Measurements from ENCODE around the gene SRRD.
"Not testable (repeated sequence)": the region's sequence is repeated elsewhere in the genome, so short reads cannot be mapped to it uniquely, and the experiment has no call there.

The SRRD gene, protein sequence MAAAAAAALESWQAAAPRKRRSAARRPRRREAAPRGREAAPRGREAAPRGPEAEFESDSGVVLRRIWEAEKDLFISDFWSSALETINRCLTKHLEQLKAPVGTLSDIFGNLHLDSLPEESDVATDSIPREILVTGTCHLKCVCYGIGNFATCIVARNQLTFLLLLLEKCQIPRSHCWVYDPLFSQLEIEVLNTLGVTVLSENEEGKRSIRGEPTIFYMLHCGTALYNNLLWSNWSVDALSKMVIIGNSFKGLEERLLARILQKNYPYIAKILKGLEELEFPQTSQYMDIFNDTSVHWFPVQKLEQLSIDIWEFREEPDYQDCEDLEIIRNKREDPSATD

DNA sequence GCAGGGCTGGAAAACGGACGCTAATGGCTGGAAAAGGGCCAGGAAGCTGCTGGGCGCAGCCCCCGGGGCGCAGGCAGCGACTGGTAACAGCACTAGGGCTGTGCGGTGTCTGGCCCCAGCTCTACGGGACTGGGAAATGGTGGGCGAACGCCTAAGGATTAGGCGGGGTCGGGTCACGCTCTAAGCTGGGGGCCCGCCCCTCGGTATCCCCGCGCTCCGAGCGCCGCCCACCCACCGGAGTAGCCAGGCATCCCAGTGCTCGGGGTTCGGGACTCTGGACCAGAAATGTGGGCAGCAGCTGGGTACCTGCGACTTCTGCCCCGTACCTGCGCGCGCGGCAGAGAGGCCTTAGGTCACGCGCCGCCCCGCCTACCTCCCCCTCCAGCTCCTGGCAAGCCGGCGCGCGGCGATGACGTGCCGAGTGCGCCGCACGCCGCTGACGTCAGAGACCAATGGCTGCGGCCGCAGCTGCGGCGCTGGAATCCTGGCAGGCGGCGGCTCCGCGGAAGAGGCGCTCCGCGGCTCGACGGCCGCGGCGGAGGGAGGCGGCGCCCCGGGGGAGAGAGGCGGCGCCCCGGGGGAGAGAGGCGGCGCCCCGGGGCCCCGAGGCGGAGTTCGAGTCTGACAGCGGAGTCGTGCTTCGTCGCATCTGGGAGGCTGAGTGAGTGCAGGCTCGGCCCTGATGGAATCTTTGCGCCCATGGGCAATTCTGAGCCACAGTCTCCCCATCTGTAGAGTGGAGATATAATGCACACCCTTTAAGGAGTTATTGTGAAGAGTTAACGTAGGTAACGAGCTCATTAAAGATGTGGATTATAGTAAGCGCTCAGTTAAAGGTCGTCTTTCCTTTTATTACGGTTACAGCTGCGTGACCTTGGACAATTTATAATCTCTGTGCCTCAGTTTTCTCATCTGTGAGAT lies at the start of gene SRRD, which contains the start of gene HPS4:
Gene SRRD (plus strand): TSS at position 439 of the 921 bp plus-strand sequence. CDS start 14 bp downstream, at position 453.
Gene HPS4 (minus strand): TSS at position 345 of the 921 bp plus-strand sequence. CDS start 2,021 bp downstream, outside the sequence.
- DNase-seq: peak; percentile 93

DNA sequence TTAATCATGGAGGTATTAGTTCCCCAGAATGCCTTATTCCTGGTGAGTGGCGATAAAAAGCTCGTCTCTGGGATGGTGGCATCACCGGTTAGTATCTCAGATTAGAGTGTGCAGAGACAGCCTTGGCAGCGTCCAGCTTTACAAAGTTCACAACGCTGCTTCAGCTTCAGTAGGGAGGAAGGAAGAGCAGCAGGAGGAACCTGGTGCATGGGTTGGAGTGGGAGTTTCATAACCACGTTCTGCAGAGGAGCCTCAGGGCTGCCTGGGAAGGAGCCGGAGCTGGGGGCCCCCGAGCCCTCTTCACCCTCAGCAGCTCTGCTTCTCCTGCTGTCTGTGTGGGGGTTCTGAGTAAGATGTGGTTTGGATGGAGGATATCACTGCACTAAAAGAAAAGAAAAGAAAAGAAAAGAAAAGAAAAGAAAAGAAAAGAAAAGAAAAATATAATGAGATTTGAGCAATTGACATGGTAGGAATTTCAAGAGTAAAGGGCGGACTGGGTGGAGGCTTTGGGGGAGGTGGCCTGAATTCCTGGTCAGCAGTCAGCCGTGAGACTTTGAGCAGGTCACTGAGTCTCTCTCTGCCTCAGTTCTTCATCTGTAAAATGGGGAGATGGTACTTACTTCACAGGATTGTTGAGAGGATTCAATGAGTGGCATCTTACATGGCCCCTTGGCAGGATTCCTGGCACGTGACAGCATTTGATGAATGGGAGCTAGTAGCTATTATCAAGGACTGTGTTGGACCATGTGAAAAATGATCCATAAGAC lies 48.2 kb upstream of the SRRD start:
- DNase-seq: no peak

DNA sequence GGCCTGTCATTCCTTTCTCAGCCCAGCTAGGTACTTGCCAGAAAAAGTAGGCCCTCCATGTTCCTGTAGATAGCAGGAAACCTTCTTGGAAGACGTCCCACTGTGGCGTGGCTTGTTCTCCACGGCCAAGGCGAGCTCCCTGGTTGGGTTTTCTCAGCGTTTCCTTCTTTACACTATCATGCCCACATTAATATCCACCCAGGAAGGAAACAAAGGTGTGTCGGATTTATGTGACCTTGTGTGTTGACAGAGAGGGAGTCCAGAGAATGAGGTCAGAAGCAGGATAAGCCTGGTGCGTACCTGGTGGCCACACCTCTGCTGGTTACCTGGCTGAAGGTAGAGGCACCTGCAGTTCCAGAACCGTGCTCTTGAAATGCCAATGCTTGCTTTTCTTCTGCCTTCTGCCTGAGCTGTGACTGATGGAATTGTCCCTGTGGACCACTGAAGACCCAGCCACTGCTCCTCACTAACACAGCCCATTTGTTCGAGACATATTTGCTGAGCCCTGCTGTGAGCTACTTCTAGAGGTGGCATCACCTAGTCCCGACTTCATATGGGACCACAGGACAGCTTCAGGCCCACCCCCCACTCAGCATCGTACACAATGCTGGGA lies 46.7 kb upstream of the SRRD start:
- no peak for DNase-seq

DNA sequence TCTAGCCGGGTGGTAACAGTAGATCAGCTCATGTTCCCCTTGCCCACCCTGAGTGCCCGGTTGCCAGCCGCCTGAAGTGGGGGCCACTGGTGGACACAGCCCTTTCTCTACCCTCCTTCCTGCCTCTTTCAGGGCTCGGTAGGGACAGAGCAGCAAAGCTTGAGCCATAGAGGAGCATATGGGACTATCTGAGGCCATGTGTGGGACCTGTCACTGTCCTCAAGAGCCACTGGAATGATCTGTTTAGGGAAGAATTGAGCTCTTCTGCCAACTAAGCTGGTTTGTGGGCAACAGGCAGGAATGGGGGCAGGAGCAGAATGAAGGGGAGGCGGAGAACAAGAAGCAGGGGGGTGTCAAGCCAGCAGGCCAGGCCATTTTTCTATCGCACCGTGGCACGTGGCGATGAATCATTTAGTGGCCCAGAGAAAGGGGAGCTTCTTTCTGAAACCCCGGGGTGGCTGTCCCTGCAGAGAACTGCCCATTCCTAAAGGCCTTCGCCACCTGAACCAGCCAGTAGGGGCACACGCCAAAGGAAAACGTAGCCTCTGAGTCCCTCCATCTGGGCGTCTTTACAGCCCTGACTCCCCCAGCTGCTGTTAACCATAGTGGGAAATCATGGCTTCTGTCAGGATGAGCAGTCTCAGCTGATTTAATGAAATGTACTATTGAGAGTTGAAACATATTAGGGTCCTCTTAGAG lies 45.8 kb upstream of the SRRD start:
- DNase-seq: no peak

DNA sequence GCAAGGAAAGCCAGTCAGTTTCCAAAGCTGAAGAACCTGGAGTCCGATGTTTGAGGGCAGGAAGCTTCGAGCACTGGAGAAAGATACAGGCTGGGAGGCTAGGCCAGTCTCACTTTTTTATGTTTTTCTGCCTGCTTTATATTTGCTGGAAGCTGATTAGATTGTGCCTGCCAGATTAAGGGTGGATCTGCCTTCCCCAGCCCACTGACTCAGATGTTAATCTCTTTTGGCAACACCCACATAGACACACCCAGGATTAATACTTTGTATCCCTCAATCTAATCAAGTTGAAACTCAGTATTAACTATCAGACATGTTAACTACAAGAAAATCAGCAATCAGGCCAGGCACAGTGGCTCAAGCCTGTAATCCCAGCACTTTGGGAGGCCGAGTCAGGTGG lies 44.9 kb upstream of the SRRD start:
- DNase-seq: not testable (repeated sequence)

DNA sequence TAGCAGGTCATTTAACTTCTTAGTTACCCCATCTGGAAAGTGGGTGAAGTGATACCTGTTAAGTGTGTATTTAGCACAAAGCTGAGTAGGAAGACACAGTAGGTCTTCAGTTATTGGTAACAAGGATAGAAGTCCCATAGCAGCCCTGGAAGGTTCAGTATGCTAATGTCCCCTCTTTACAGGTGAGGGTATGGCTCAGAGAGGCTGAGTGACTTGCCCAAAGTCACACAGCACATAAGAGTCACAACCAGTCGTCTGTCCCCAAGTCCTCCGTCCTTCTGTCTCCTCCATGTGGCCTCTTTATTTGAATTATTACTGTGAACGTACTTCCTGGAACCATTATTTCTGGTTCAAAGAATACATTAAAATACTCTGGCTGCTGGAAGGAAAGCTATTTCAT lies 44.1 kb upstream of the SRRD start:
- no peak for DNase-seq

DNA sequence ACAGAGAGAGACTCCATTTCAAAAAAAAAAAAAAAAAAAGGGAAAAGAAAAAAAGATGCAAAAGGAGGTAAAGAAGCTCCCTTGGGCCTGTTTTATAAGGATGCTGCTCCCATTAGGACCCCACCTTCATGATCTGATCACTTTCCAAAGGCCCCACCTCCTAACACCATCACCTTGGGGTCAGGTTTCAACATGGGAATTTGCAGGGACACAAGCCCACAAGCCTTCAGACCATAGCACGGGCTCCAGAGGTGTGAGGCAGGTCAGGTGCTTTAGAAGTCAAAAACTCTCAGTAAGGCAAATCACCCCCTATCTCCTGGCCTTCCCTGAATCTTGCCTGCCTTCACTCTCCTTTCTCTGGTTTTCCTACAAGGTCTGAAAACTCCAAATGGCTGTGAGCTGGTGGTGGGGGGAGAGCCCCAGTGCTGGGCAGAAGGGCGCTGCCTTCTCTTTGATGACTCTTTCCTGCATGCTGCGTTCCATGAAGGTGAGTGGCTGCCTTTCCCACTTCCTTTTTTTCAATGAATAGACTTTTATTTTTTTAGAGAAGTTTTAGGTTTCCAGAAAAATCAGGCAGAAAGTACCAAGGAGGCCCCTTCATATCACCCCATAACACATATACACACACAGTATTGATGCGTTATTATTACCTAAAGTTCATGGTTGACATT lies 41.5 kb upstream of the SRRD start:
- DNase-seq: no peak

DNA sequence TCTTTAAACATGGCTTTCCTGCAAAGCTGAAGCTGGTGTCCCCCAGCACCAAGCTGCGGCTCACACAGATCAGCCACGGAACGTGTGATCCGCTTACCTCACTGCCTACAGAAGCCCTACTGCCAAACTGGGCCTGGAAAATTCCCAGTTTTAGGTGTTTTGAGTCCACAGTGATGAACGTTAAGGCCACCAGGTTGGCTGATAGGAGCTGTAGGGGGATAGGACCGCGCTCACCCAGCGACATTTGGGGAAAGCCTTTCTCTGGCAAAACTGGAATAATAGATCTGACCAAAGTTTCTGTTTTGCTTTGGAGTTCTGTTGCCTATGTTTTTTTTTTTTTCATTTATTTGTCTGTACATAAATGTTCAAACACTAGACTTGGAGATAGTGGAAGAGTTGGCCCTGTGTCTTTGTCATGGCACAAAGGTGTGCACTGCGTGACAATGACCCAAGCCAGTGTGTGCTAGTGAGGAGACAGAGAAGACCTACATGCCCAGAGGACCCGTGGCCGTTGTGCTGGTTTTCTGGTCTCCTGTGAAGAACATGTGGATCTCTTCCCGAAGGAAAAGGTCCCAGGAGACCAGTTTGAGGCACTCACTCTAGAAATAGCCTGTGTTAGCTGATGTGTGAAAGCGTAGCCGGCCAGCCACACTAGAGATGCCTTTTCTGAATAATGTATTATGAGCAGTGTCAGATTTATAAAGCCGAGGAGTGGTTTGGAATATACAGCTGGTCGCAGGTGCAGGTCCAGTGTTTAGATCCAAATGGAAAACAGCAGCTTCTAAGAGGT lies 39.6 kb upstream of the SRRD start:
- DNase-seq: no peak

DNA sequence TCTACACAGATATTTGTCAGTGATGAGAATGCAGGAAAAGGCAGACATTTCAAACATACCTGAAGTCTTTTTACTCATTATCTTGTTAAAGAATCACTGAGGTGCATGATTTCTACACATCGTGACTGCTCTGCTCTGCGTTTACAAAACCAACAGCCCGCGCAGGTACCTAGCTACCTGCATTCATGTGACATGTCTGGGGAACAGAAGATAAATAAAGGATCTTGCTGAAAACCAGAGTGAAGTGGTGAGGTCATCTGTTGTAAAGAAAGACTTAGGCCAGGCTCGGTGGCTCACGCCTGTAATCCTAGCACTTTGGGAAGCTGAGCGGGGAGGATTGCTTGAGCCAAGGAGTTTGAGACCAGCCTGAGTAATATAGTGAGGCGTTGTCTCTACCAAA lies 38.9 kb upstream of the SRRD start:
- no peak for DNase-seq

DNA sequence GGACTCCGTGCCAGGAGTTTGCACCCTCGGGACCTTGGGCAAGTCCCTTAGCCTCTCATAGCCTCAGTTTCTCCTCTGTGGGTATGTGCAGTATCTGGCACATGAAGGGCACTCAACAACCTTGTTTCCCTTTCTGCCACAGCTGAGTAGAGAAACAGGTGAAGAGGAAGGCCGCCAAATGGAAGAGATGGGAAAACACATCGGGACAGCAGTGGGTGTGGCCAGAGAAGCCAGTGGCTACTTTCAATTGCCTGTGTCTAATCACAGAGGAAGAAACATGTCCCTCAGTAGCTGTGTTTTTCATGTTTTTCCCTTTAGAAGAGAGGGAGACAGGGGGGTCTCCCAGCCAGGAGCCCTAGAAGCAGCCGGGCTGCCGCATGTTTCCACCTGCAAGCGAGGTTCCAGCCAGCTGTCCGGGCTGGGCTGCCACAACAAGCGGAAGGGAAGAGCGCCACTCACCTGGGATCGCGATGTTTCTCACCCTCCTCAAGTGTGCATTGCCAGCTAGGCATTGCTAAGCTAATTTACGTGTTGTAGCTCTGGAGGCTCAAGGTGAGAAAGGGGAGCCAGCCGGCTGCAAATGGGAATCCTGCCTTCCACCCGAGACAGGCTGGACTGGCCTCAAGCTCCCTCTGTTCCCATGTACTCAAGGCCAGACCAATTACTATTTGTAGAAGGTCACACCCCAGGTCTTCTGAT lies 38.0 kb upstream of the SRRD start:
- DNase-seq: no peak

DNA sequence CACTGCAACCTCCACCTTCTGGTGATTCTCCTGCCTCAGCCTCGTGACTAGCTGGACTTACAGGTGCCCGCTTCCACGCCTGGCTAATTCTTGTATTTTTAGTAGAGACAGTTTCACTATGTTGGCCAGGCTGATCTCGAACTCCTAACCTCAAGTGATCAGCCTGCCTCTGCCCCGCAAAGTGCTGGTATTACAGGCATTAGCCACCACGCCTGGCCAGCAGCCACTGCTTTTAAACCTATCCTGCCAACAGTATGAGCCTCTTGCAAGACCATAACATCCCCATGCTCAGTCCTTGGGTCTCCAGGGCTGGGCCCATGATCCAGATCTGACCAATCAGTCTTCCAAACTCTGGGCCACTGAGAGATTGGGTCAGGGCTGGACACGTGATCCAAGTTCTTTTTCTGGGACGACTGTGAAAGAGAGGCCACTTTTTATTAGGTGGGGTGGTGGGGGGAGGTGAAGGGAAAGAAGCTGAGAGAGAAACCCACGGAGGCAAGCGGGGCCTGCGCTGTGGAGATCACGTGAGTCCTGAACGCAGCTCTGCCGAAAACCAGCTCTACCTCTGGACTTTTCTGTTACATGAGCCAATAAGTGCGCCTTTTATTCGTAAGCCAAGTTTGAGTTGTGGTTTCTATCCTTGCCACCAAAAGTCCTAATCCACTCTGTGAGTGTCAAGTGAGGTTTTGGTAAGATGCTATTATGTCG lies 36.7 kb upstream of the SRRD start:
- DNase-seq: no peak

DNA sequence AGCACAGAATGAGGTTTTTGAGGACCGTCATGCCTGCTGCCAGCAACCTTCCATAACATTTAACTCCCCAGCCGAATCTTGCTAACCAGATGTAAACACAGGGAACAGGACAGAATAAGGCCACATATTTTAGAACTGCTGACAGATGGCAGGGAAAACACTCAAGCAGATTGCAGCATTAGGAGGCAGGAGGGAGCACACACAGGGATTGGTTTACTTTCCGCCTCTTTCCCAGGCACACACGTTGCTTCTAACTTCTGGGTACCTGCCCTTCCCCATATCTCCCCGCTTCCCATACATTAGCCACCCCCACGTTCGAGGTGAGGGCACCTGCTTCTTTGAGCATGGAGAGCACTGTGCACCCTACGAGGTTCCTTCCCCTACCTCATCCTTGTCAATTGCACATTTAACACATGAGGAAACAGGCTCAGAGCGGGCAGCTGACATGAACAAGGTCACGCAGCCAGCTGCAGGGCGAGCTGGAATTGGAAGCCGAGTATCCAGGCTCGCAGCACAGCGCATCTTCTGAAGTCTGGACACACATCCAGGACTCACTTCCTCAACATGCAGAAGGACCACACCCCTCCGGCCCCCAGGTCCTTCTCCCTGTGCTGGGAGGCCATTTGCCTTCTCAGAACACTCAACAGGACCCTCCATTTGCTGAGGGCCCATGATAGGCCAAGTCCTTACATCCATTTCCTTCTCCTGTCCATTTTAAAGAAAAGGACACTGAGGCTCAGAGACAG lies 35.9 kb upstream of the SRRD start:
- DNase-seq: no peak

DNA sequence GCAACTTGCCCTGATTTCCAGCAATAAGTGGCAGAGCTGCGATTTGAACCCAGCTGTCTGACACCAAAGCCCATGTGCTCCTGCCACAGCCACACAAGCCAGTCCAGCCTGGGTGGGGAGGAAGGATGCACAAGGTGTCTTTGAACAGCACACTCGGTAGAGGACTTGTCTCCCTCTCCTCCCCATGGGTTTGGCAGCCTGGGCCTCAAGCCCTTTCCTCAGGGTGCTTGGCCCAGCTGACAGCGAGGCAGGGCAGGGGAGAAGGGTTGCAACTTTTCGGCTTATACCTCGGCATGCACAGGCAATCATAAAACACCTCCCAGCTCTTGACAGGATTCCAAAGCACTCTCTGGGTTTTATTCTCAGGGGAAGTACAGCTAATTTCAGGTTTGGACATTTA lies 35.3 kb upstream of the SRRD start:
- no peak for DNase-seq

DNA sequence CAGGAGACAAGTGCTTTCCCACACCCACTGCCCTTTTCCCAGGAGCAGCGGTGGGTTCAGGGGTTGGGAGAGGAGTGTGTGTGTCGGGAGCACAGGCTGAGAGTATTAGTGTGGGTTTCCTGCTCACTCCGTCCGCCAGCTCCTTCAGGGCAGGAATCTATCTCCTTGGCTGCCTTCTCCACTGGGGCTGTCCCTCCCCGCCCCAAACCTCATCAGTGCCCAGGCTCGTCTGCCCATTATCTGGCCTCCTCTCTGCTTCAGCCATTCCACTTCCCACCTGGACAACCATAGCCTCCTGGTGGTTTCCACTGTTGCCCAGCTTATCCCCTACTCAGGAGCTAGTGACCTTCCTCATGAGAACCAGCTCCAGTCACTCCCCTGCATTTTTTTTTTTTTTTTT lies 34.7 kb upstream of the SRRD start:
- DNase-seq: no peak

DNA sequence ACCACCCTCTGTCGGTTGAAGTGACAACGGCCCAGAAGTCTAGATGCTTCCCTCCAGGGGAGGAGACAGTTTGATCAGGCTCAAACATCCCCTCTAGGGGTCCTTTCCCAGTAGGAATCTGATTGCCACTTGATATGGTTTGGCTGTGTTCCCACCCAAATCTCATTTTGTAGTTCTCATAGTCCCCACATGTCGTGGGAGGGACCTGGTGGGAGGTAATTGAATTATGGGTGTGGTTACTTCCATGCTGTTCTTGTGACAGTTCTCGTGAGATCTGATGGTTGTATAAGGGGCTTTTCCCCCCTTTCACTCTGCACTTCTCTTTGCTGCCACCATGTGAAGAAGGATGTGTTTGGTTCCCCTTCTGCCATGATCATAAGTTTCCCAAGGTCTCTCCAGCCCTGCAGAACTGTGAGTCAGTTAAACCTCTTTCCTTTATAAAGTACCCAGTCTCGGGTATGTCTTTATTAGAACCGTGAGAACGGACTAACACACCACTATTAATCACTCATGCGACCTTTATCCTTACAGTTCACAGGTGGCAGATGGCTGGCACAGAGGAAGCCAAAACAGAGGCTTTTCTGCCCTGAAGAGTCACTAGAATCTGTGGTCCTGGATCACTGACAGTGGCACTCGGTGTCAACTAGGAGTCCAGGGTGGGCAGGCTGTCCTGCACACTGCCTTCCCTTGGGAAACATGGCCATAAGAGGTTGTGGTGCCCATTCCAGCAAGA lies 33.1 kb upstream of the SRRD start:
- no peak for DNase-seq

DNA sequence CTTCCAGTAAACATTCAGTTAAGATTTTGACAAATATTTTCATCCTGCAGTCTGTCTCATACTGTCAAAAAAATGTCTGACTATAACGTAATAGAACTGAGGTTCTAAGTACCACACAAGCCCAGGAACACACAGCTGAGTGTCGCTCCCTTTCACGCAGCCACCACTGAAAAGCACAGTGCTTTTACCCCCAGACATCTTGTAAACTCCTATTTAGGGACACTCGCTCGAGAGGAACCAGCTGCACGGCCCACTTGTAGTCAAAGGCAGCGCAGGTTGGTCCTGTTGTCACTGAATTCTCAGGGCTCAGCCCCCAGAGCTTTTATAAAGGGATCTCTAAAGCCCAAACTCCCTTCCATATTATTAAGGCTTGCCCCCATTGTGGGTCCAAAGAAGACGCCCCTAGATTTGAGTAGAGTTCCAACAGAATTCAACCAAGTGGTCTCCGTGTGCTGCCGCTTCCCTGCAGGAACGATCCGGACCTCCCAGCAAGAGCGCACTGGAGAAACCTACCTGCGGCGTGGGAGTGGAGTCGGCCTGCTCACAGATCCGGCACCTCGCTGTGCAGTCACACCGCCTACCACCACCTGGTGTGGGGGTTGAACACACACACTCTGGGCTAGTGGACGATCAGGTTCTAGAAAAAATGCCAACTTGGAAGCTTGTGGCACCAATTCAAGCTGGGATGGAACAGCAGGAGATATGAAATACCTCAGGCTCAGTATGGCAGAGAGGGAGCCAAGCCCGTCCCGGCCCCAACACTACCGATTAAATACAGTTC lies 31.3 kb upstream of the SRRD start:
- no peak for DNase-seq

DNA sequence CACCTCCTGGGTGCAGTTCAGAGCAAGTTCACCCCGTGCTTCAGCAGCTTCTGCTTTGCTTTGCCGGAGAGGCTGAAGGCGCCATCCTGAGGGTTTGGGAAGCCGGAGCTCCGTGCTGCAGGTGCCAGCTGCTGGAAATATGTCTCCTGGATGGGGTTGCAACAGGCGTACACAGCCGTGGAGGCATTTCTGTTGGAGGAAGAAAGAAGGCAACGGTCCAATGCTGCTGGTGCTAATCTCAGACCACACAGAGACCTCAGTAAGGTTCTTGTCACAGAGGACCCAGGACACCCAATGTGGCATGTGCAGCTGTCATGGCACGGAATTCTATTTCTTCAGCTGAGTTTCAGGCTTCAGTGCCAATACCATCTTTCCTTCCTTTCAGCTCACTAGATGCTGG lies 30.5 kb upstream of the SRRD start:
- DNase-seq: no peak
